ENCODE measurements around the gene RPL10A. TPM values are rescaled to one million over a fixed set of nuclear protein-coding genes. Genes with fewer than 3 reads are reported as not detected.
A peak's percentile ranks its signal among the peaks of the same experiment; 100 is the strongest.

Gene RPL10A
- total and polyA plus RNA-seq, 2 of the 13 experiments (the other 11 are each of a cell fraction or from before 2014, with no cell fraction given) = 1,854 to 2,726 TPM

GRCh38 chr6:35428421-35429149, 39.6 kb upstream of the RPL10A start (continued):
- TF ChIP-seq ATF6 (CRISPR knock-in tag; conservative IDR thresholded peaks at IDR 0.05) = no peak
- TF ChIP-seq DBP (CRISPR knock-in tag; IDR thresholded peaks at IDR 0.05; ENCODE audit: not compliant biosample characterization) = no peak
- TF ChIP-seq TOPORS (CRISPR knock-in tag; IDR thresholded peaks at IDR 0.05) = 0 out of 2 replicates have a peak, but pooled peaks have one; percentile 18
- TF ChIP-seq FOXO4 (CRISPR knock-in tag; conservative IDR thresholded peaks at IDR 0.05) = no peak
- TF ChIP-seq ZNF776 (CRISPR knock-in tag; IDR thresholded peaks at IDR 0.05) = no peak
- TF ChIP-seq NR0B2 (CRISPR knock-in tag; IDR thresholded peaks at IDR 0.05) = no peak
- no peak for TF ChIP-seq ZBTB37 (CRISPR knock-in tag; IDR thresholded peaks at IDR 0.05)
- no peak for TF ChIP-seq GPBP1L1 (CRISPR knock-in tag; IDR thresholded peaks at IDR 0.05)
- no peak for TF ChIP-seq MAF1 (CRISPR knock-in tag; IDR thresholded peaks at IDR 0.05; ENCODE audit: borderline replicate concordance)
- TF ChIP-seq ZNF281 (CRISPR knock-in tag; IDR thresholded peaks at IDR 0.05; ENCODE audit: borderline replicate concordance) = peak; percentile 65; the same call in 1 of the 2 replicates
- no peak for TF ChIP-seq DRAP1 (CRISPR knock-in tag; IDR thresholded peaks at IDR 0.05)
- no peak for TF ChIP-seq ZBTB4 (CRISPR knock-in tag; IDR thresholded peaks at IDR 0.05; ENCODE audit: borderline replicate concordance)
